Ovary (tissue), 9 donors: ENCODE measurements around the gene BUD13. TPM values are rescaled to one million over a fixed set of nuclear protein-coding genes. Genes with fewer than 3 reads are reported as not detected.
"Not testable (repeated sequence)": the region's sequence is repeated elsewhere in the genome, so short reads cannot be mapped to it uniquely, and the experiment has no call there.

ENCODE experiments used
- DNase-seq, 5 donors: peaks; one replicate each; pipeline ENCODE4 v3.0.0-alpha.2; 2019 to 2020
- H3K27ac ChIP-seq, 2 donors: fragments of 200-600 bp; one replicate each; pipeline versions ENCODE4 v1.5.1 to v1.8.0; 2019 to 2022
- H3K27me3 ChIP-seq: fragments of 200-600 bp; one replicate; pipeline ENCODE4 v1.8.0; 2022
- H3K36me3 ChIP-seq: fragments of 200-600 bp; sonication (generic); one replicate; pipeline ENCODE4 v1.5.1; 2019
- H3K4me1 ChIP-seq: one replicate; pipeline ENCODE4 v1.8.1; 2013; ENCODE audit warnings: mild to moderate bottlenecking, moderate library complexity; ENCODE audit not compliant: insufficient read depth
- H3K4me3 ChIP-seq: fragments of 200-600 bp; sonication (generic); one replicate; pipeline ENCODE4 v1.5.1; 2017
- H3K9me3 ChIP-seq, 2 donors: fragments of 200-600 bp in 1 of 2; sonication (generic) in 1 of 2; one replicate each; pipeline versions ENCODE4 v1.5.1 to v1.8.1; 2013 to 2019; ENCODE audit warnings: mild to moderate bottlenecking in 1 of 2, moderate library complexity in 1 of 2
- CTCF ChIP-seq, 3 donors: fragments of 450-650 bp in 2 of 3; fragments of 200-600 bp in 1 of 3; IDR thresholded peaks; one replicate each; pipeline versions ENCODE4 v1.5.1 to v1.8.0; 2016 to 2022; ENCODE audit warnings: antibody characterized with exemption in 3 of 3, mild to moderate bottlenecking in 1 of 3
- EP300 ChIP-seq: sonication (generic); formaldehyde crosslinking; IDR thresholded peaks from one replicate; pipeline ENCODE4 v1.6.1; 2017; ENCODE audit warnings: antibody characterized with exemption
- POLR2A ChIP-seq: fragments of 450-650 bp; IDR thresholded peaks from one replicate; pipeline ENCODE4 v1.6.1; 2017; ENCODE audit warnings: antibody characterized with exemption, mild to moderate bottlenecking, moderate library complexity
- WGBS, 3 donors: extraction: QIAGEN DNeasy Blood & Tissue Kit in 1 of 3; methylation state at CpG; one replicate each; pipeline versions ENCODE4 v1.1.5 to v1.1.7; 2013 to 2017; 5-methylcytosine and 5-hydroxymethylcytosine counted together
- intact Hi-C, 4 donors: fragments of 100-400 bp; cut with DNase I; formaldehyde crosslinking; loops; one replicate each; pipeline versions ENCODE4 v1.11.0 to v1.15.1; 2022 to 2023
- polyA plus RNA-seq, 2 donors: library from polyadenylated mRNA; stranded (reverse); fragments of 200-250 nt in 1 of 2; fragments of 350-450 nt in 1 of 2; fragmentation: Illumina TruSeq in 1 of 2; extraction: RNeasy Lipid Tissue Mini Kit (QIAGEN cat#74804) in 1 of 2; gene quantifications; one replicate each; pipeline ENCODE4 v1.2.3, GENCODE V29; 2013 to 2014
- total RNA-seq, 7 donors: library from RNA; depleted of rRNA in 2 of 7; stranded (reverse); fragments of >200 nt in 2 of 7; fragmentation: NEBNext Ultra II Directional in 3 of 7; extraction: Animal tissue kit (Norgen Biotek cat#: 25700) in 3 of 7; gene quantifications; one replicate each; pipeline versions ENCODE4 v1.1.0 to v1.2.4, GENCODE V29; 2016 to 2023
- donor health status: DM: no; HTN: no; CAD: no; lungs with moderate emphysema.
- donor health status: DM: no; HTN: no; CAD: no.
- donor health status: Bipolar disorder and iron deficiency.
- donor health status: DM: yes; HTN: yes; CAD: no.
- donor health status: DM: no; HTN: no; CAD: no.
- donor health status: DM: yes; HTN: yes; CAD: no.

The BUD13 gene
- total and polyA plus RNA-seq, 9 donors: 14.3 to 25.0 (median 17.0) TPM

- H3K27ac ChIP-seq: no peak overlapping the region
- H3K4me3 ChIP-seq: no peak overlapping the region
- no peaks in the 10 kb centered on the region for H3K4me1 ChIP-seq
- WGBS, 3 donors: 77 to 80% (median 79%) methylated on average over 3 of the region's 3 CpGs
- no peaks in the 10 kb centered on the region for H3K9me3 ChIP-seq
- TF ChIP-seq EP300 (no peak), CTCF (IDR thresholded peaks at IDR 0.05) (no peak), POLR2A (no peak)
- intact Hi-C loops: no loop called here
- no peaks in the 10 kb centered on the region for H3K36me3 ChIP-seq
- H3K27me3 ChIP-seq: no peaks in the 10 kb centered on the region
- DNase-seq: no peak
Observed at GRCh38 chr11:116811194-116811593, 38.4 kb upstream of the BUD13 start.

- H3K27ac ChIP-seq: no peak overlapping the region
- H3K4me3 ChIP-seq: no peak overlapping the region
- H3K36me3 ChIP-seq: no peaks in the 10 kb centered on the region
- WGBS, 3 donors: 77 to 79% (median 79%) methylated on average over 14 of the region's 14 CpGs
- DNase-seq: no peak
- no peaks in the 10 kb centered on the region for H3K27me3 ChIP-seq
- TF ChIP-seq CTCF (IDR thresholded peaks at IDR 0.05) (no peak), POLR2A (no peak), EP300 (no peak)
- no peaks in the 10 kb centered on the region for H3K4me1 ChIP-seq
- no peaks in the 10 kb centered on the region for H3K9me3 ChIP-seq
- intact Hi-C loops: no loop called here
Observed at GRCh38 chr11:116808262-116809175, 35.7 kb upstream of the BUD13 start.

GRCh38 chr11:116807601-116808261 lies 34.9 kb upstream of the BUD13 start:
- Histone ChIP-seq H3K9me3 (no peaks in the 10 kb centered on the region), H3K27me3 (no peaks in the 10 kb centered on the region), H3K27ac (no peak overlapping the region), H3K4me3 (no peak overlapping the region), H3K4me1 (no peaks in the 10 kb centered on the region), H3K36me3 (no peaks in the 10 kb centered on the region)
- no peak for TF ChIP-seq CTCF (IDR thresholded peaks at IDR 0.05)
- no peak for TF ChIP-seq EP300
- no peak for TF ChIP-seq POLR2A
- WGBS, 3 donors: 90 to 91% (median 91%) methylated on average over 6 of the region's 6 CpGs
- DNase-seq: no peak
- intact Hi-C loops: no loop called here

GRCh38 chr11:116804001-116804400 lies 31.2 kb upstream of the BUD13 start:
- Histone ChIP-seq H3K9me3 (no peaks in the 10 kb centered on the region), H3K27ac (no peak overlapping the region), H3K36me3 (no peaks in the 10 kb centered on the region), H3K4me3 (no peak overlapping the region), H3K27me3 (no peaks in the 10 kb centered on the region), H3K4me1 (no peaks in the 10 kb centered on the region)
- DNase-seq: no peak
- intact Hi-C loops: no loop called here
- TF ChIP-seq EP300 (no peak), POLR2A (no peak), CTCF (IDR thresholded peaks at IDR 0.05) (no peak)
- 59 to 61% (median 59%) methylated on average over 3 of the region's 3 CpGs for WGBS, 3 donors

- H3K4me1 ChIP-seq, H3K9me3 ChIP-seq, H3K27ac ChIP-seq, H3K36me3 ChIP-seq, intact Hi-C loops, DNase-seq, H3K4me3 ChIP-seq, H3K27me3 ChIP-seq: not testable (repeated sequence)
Observed at GRCh38 chr11:116801662-116802061, 28.9 kb upstream of the BUD13 start.
